H1 (cell line): ENCODE results near the gene CDK19. TPM values are rescaled to one million over a fixed set of nuclear protein-coding genes. Genes with fewer than 3 reads are reported as not detected.

Experiments used
- ASH2L ChIP-seq: fragments of 200-600, 300-600 bp; sonication (generic); IDR thresholded peaks from one replicate; pipeline ENCODE4 v1.7.1; 2017; ENCODE audit warnings: low read length
- BACH1 ChIP-seq: IDR thresholded peaks from 2 replicates; pipeline ENCODE4 v1.6.1; 2012; ENCODE audit warnings: low read length, improper control_type of control experiment
- BCL11A ChIP-seq, 2 experiments: IDR thresholded peaks; one replicate each; pipeline ENCODE4 v1.6.1; 2011; ENCODE audit warnings: low read depth in 2 of 2, low read length in 2 of 2, mild to moderate bottlenecking in 2 of 2
- CHD7 ChIP-seq: fragments of 300-600 bp; sonication (generic); IDR thresholded peaks from 2 replicates; pipeline ENCODE4 v1.7.1; 2012; ENCODE audit warnings: low read length, moderate library complexity, mild to moderate bottlenecking, inconsistent platforms; ENCODE audit not compliant: insufficient replicate concordance
- EP300 ChIP-seq, 2 experiments: IDR thresholded peaks; 1 replicate in 1 of 2; 2 replicates in 1 of 2; pipeline ENCODE4 v1.6.1; 2011 to 2012; ENCODE audit warnings: low read depth in 2 of 2, low read length in 2 of 2, mild to moderate bottlenecking in 2 of 2, borderline replicate concordance in 1 of 2, inconsistent platforms in 1 of 2, moderate library complexity in 1 of 2
- HDAC2 ChIP-seq, 2 experiments: fragments of 300-600 bp in 1 of 2; sonication (generic) in 1 of 2; IDR thresholded peaks; 2 replicates each; pipeline ENCODE4 v1.6.1; 2011 to 2012; ENCODE audit warnings: low read depth in 2 of 2, low read length in 2 of 2, mild to moderate bottlenecking in 2 of 2, moderate library complexity in 2 of 2, borderline replicate concordance in 1 of 2, inconsistent platforms in 1 of 2
- KDM1A ChIP-seq: fragments of 200-600, 300-600 bp; sonication (generic); IDR thresholded peaks from 2 replicates; pipeline ENCODE4 v1.7.1; 2016; ENCODE audit warnings: mild to moderate bottlenecking, low read length, borderline replicate concordance
- PHF8 ChIP-seq: fragments of 200-600 bp; sonication (generic); conservative IDR thresholded peaks from 2 replicates; pipeline ENCODE4 v1.7.1; 2012; ENCODE audit warnings: low read depth, mild to moderate bottlenecking, inconsistent platforms, low read length, moderate library complexity
- SP1 ChIP-seq: IDR thresholded peaks from 2 replicates; pipeline ENCODE4 v1.6.1; 2011; ENCODE audit warnings: low read depth, low read length
- polyA plus RNA-seq, 7 experiments: library from polyadenylated mRNA; depleted of rRNA in 3 of 7; stranded (reverse) in 5 of 7; unstranded in 2 of 7; fragments of >200 nt in 5 of 7; fragments of 200-250 nt in 2 of 7; gene quantifications; 1 replicate in 5 of 7; 2 replicates in 1 of 7; 4 replicates in 1 of 7; pipeline versions ENCODE4 v1.2.1 to v1.2.3, GENCODE V29; 2011 to 2013; ENCODE audit warnings: missing spikeins in 2 of 7, mixed read lengths in 2 of 7
- total RNA-seq: library from RNA; stranded (reverse); fragmentation: NEBNext Ultra II Directional; extraction: Animal tissue kit (Norgen Biotek cat#: 25700); gene quantifications from 2 replicates; pipeline ENCODE4 v1.2.1, GENCODE V29; 2021

The CDK19 gene
- total and polyA plus RNA-seq, 2 of the 8 experiments (the other 6 are each of a cell fraction or from before 2014, with no cell fraction given): 4.9 to 12.6 TPM

GRCh38 chr6:110813338-110814101 is 1.7 kb downstream of the CDK19 start (continued):
- TF ChIP-seq CHD7 (no peak), HDAC2 (IDR thresholded peaks at IDR 0.05; ENCODE audit: borderline replicate concordance in 1 of 2, low read depth in 2 of 2, low read length in 2 of 2) (no peak), BCL11A (IDR thresholded peaks at IDR 0.05; ENCODE audit: low read depth in 2 of 2, low read length in 2 of 2) (no peak), BACH1 (no peak), KDM1A (no peak), ASH2L (no peak), SP1 (no peak), EP300 (IDR thresholded peaks at IDR 0.05; ENCODE audit: borderline replicate concordance in 1 of 2, low read depth in 2 of 2, low read length in 2 of 2) (no peak), PHF8 (no peak)
